CD4-positive, alpha-beta T cell treated with Interleukin-6 for 4 hours (primary cell): Measurements from ENCODE around the gene GGTLC2.
"Not testable (repeated sequence)": the region's sequence is repeated elsewhere in the genome, so short reads cannot be mapped to it uniquely, and the experiment has no call there.

Experiments
- DNase-seq: peaks from one replicate; pipeline ENCODE4 v3.0.0-alpha.2; 2020; ENCODE audit warnings: mixed read lengths

The GGTLC2 gene

GRCh38 chr22:22642255-22642654 lies 2.2 kb upstream of the GGTLC2 start:
- not testable (repeated sequence) for DNase-seq

- DNase-seq = not testable (repeated sequence)
Observed at GRCh38 chr22:22645969-22646368, 1.6 kb downstream of the GGTLC2 start.

GRCh38 chr22:22647952-22648351 lies 3.5 kb downstream of the GGTLC2 start:
- not testable (repeated sequence) for DNase-seq

GRCh38 chr22:22648863-22649536 lies 4.6 kb downstream of the GGTLC2 start:
- DNase-seq = not testable (repeated sequence)

- not testable (repeated sequence) for DNase-seq
Observed at GRCh38 chr22:22649761-22650160, 5.3 kb downstream of the GGTLC2 start.

- not testable (repeated sequence) for DNase-seq
Observed at GRCh38 chr22:22650398-22650797, 6.0 kb downstream of the GGTLC2 start.

GRCh38 chr22:22650803-22651515 lies 6.5 kb downstream of the GGTLC2 start:
- DNase-seq = not testable (repeated sequence)

- not testable (repeated sequence) for DNase-seq
Observed at GRCh38 chr22:22651593-22651992, 7.2 kb downstream of the GGTLC2 start.

- not testable (repeated sequence) for DNase-seq
Observed at GRCh38 chr22:22652102-22652501, 7.7 kb downstream of the GGTLC2 start.

- not testable (repeated sequence) for DNase-seq
Observed at GRCh38 chr22:22652573-22652972, 8.2 kb downstream of the GGTLC2 start.

- not testable (repeated sequence) for DNase-seq
Observed at GRCh38 chr22:22653677-22654381, 9.4 kb downstream of the GGTLC2 start.

GRCh38 chr22:22655452-22656290 lies 11.3 kb downstream of the GGTLC2 start:
- DNase-seq = no peak

- DNase-seq = no peak
Observed at GRCh38 chr22:22657712-22658111, 13.3 kb downstream of the GGTLC2 start.

- DNase-seq = no peak
Observed at GRCh38 chr22:22661275-22661674, 16.9 kb downstream of the GGTLC2 start.

GRCh38 chr22:22662095-22662494 lies 17.7 kb downstream of the GGTLC2 start:
- DNase-seq = no peak

- no peak for DNase-seq
Observed at GRCh38 chr22:22663861-22664800, 19.7 kb downstream of the GGTLC2 start.

GRCh38 chr22:22666307-22667091 lies 22.1 kb downstream of the GGTLC2 start:
- DNase-seq = peak; percentile 4

GRCh38 chr22:22667966-22668880 lies 23.8 kb downstream of the GGTLC2 start:
- no peak for DNase-seq

- DNase-seq = no peak
Observed at GRCh38 chr22:22669093-22669492, 24.7 kb downstream of the GGTLC2 start.
